SHP77 treated with DMSO at 0.1 percent for 48 hours (cell line): ENCODE data around the gene MRTFB.
"Not testable (repeated sequence)": the region's sequence is repeated elsewhere in the genome, so short reads cannot be mapped to it uniquely, and the experiment has no call there.

Source experiments
- DNase-seq: peaks from one replicate; lab custom pipeline; 2025; lab: John Stamatoyannopoulos, UW

MRTFB gene

DNA sequence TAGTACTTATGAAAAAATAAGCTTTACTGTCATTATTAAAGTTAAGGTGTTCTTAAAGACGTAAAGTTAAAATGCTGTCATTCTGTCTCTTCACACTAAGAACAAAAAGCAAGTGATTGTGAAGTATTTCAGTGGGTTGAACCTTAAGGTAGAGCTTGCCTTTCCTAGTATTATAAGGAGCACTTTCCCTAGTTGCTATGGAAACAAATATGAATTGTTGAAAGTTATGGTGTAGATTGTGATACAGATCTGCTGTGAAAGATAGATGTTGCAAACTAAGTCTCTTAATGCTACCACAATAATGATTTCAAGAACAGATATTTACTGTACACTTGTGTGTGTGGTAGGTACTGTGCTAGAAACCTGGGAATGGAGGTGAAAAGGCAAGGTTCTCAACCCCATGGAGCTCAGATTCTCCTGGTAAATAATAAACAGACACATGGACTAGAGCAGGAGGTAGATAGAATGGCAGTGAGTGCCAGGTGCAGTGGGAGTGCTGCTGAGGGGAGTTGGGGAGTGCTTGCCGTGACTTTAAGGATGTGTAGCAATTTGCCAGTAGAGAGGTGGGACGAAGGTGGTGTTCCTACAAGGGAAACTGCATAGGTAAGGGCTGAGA, 34.7 kb downstream of the MRTFB start:
- no peak for DNase-seq

DNA sequence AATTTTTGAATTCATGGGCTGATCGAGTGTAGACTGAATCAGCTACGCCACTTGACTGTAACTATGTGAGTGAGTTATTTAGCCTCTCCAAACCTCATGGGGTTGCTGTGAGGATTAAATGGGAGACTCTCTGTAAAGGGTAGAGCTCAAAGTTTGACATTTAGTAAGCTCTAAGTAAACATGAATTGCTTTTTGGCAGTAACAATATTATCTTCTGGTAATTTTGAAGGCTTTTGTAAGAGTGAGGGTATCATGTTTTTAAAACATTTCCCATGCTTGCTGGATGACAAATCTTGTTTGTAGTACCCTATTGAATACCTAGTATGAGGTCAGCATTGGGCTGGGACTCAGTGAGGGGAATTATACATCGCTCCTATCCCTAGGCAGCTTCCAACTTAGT, 35.3 kb downstream of the MRTFB start:
- DNase-seq = no peak

DNA sequence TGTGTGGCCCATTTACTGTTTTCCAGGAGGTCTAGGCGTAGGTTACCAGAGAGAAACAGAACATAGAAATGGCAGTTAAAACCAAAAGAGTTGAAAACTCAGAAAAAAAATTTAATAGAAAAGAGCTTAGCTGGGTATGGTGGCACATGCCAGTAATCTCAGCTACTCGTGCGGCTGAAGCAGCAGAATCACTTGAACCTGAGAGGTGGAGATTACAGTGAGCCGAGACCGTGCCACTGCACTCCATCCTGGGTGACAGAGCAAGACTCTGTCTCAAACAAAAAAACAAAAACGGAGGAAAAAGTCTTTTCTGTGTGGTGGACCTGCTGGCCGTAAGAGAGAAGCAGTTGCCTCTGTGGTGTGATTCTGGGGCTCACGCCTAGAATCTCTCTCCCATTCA, 35.8 kb downstream of the MRTFB start:
- DNase-seq = no peak

DNA sequence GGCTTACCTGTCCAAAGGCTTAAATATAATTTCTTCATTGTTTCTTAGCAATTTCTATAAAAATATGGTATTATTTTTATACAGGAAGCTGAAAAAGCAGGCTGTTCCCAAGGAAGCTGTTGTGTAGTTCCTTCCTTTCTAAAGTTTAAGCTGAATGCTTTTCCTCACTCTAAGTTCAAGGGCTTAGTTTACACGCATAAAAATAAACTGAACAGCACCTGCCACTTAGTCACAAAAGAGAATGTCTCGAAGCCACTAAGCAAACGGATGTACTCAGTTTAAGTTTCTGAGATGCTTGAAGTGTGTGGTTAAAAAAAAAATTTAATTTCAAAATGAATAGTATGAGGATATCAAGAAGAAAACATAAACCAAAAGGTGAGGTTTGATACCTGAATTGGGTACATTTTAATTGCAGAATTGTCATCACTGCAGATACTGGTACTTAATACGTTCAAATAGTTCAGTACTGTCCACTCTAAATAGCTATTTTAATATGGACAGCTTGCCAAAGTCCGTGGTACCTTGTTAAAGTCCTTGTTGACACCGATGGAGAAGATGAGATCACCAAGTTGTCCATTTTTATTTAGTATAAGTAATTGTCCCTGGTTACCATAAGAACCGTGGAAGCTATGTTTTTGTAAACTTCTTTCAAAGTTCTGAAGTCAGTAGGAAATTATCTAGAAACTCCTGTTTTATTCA, 38.1 kb downstream of the MRTFB start:
- no peak for DNase-seq

DNA sequence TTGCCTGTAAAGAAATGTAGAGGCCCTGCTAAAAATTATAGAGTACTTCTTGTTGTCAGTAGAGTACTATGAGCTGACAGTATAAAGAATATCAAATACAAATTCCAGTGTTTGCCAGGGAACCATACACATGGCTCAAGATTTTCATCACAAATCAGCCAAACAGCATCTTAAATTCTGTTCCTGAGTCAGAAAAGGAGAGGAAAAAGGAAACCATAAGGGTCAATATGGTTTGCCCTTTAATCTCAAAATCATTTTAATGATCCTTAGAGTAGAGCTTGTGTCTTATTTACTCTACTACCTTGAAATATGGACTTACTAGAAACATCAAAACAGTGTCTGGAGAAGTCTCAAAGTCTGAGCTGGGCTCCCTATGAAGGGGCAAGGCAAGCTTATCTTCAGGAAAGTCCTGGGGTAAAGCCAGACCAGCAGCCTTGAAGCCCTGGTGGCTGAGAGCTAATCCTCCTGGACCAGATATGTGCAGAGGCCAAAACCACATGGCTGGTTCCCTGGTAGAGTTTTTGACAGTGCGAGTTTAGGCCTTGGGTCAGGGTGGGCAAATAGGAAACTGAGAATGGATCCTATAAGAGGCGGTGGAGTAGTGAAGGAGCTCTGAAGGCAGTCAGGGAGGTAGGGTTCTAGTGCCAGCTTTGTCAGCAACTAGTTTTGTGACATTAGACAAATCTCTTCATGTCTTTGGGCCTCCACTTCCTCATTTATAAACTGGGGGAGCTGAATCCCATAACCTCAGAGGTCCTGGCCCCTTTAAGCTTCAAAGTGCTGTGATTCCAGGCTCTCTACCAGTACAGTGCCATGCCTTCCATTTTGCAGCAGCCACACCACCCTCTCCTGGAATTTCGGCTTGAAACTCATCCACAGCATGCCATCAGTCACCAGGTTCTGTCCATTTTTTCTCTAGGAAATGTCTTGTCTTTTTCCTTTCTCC, 38.9 kb downstream of the MRTFB start:
- DNase-seq = no peak

DNA sequence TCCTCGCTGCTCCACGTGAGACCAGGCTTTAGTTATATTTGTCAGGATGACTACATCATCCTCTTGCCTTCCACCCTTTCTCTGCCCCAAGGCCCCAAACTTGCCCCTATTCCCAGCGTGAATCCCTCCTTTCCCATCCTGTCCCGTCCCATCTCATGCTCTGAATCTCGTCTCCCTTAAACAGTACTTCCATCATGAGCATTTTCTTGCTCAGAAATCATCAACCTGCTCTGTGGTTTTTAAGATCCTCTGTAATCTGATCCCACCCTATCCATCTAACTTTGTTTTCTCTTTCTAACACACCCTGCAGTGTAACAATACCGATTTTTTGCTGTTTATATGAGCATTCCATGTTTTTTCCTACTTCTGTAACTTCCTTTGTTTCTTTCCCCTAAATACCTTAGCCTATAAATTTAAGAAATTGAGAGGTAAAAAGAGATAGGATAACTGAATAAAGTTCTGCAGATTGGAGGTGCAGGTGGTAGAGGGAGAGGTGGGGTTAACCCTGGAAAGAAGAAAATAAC, 39.7 kb downstream of the MRTFB start:
- DNase-seq = no peak

DNA sequence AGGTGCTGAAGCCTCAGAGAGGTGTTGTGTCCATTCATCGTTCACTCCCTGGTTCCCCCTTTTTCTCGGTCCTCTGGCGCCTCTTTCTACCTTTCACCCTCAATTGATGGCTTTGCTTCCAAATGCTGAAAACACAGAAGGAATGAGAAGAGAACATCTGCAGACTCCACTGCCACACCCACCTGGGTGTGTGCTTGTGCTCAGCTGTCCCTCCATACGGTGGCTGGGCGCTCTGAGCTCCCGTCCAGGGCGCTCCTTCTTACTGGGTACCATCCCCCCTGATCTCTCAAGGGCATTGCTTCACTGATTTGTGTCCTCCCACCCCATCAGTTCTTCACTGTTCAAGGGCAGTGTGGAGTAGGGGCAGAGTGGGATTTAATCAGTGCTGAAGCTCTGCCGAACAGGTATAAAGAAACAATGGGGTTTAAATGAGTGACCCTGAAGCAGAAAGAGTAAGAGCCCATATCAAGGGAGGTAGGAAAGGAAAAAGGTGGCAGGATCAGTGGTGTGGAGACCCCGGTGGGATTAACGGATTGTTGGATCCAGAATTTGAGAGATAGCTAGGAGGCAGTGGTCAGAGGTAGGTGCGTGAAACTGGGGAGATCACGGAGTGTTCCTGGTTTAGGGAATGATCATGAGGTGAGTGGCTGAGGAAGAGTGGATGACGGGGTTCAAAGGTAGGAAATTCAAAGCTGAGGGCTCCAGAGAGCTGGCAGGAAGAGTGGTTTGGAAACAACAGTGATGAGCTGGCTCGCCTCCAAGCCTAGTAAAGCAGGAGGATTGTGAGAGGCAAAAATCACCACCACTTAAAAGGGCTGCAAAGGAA, 40.8 kb downstream of the MRTFB start:
- no peak for DNase-seq

DNA sequence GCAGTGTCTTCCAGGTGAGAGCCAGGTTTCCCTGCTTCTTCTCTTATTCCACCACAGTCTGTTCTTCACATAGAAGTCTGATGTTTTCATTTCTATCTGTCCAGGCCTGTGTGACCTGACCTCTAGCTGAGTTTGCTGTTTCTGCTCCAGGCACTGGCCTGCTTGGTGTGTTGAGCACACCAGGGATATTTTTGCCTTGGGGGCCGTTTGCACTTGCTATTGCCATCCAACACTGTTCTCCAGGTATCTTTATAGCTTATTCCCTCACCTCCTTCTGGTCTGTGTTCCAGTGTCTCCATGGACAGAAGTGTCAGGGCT, 41.4 kb downstream of the MRTFB start:
- DNase-seq = no peak

DNA sequence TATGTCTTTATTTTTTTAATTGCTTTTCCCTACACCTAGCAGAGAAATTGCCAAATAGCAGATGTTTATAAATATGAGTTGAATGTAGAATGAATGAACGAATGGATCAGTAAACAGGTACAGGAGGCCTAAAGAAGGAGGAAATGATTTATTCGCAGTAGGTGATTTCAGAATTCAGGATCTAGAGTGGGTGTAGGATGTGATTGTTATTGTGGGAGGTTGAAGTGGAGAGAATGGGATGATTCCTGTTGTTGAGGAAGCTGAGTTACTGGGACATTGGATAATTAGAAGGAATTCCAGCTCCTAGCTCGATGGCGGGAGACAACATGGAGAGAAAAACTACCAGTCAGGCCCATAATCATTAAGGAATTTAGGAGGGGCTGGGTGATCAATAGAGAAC, 42.2 kb downstream of the MRTFB start:
- DNase-seq = no peak

DNA sequence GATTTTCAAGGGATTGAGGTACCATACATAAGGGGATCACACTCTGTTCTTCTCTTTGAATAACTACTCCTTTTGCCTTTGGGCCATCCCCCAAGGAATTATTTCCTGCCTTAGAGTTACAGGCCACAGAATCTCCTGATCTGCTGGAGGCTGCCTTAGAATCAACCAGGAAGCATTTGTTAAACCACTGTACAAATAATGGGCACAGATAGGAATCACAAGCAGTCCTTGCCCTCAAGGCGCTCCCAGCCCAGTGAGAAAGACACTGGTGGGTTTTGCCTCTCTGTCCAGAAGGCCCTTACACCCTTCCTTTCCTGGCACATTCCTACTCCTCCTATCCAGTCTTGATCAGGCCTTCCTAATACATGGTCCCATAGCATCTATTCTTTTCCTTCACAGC, 45.9 kb downstream of the MRTFB start:
- no peak for DNase-seq

DNA sequence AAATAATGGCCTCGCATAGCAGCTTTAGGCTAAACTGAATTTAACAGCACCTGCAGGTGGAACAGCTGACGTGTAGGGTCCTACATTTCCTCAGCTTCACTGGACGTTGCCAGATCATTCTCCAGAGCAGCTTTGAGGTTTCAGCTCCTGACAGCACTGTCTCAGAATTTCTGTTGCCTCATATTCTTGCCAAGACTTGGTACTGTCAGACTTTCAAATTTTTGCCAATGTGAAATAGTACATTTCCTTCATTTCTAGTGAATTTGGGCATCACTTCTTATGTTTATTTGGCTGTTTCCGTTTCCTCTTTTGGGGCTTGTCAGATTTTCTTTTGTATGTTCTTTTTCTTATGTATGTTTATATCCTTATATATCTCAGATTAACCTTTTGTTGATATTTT, 48.7 kb downstream of the MRTFB start:
- no peak for DNase-seq

DNA sequence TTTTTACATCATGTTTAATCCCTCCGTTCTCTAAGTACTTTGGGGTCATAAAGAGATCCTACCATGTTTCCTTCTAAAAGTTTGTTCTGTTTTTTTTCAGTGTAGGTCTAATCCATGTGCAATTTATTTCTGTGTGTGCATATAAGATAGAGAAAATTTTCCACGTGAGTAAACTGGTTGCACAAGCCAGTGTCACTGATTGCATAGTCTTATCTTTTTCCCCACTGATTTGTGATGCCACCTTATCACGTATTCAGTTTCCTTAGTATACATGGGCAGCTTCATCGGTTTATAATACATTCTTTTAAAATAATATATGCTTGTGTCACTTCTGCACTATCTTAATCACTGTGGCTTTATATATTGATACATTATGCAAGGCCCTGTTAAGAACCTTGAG, 49.2 kb downstream of the MRTFB start:
- DNase-seq = no peak

DNA sequence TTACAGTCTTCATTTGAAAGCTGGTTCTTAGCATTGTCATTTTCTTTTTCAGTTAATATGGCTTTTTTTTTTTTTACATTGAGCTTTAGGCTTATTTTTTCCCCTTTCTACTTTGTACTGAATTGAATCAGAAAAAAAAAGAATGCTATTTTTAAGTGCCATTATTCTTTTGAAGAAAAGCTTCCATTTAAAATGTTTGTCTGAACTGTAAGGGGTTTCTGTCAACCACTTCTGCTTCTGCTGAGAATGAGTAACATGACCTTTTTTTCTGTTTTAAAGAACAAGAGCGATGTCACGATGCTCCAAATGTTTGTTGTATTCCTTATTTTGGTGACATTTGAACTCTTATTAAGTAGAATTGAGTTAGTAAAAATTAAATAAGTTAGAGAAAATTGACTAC, 50.0 kb downstream of the MRTFB start:
- DNase-seq = no peak

DNA sequence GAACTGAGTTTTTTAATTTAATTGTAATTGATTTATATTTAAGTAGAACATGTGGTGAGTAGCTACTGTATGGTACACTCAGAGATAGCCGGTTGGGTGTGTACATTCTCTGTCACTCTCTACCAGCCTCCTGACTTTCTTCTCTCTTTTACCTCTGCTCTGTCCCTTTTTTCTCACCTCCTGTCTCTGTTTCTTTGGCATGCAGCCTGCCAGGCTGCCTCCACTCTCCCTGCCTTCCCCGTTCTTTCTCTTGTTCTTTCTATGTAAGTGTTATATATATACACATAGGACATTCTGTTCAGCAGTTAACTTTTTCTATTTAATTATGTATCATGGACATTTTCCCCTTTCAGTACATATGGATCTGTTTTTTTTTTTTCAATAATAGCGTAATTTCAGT, 50.8 kb downstream of the MRTFB start:
- DNase-seq = no peak

DNA sequence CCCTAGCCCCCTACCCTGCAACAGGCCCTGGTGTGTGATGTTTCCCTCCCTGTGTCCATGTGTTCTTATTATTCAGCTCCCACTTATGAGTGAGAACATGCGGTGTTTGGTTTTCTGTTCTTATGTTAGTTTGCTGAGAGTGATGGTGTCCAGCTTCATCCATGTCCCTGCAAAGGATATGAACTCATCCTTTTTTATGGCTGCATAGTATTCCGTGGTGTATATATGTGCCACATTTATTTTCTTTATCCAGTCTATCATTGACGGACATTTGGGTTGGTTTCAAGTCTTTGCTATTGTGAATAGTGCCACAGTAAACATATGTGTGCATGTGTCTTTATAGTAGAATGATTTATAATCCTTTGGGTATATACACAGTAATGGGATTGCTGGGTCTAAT, 51.3 kb downstream of the MRTFB start:
- DNase-seq = not testable (repeated sequence)

DNA sequence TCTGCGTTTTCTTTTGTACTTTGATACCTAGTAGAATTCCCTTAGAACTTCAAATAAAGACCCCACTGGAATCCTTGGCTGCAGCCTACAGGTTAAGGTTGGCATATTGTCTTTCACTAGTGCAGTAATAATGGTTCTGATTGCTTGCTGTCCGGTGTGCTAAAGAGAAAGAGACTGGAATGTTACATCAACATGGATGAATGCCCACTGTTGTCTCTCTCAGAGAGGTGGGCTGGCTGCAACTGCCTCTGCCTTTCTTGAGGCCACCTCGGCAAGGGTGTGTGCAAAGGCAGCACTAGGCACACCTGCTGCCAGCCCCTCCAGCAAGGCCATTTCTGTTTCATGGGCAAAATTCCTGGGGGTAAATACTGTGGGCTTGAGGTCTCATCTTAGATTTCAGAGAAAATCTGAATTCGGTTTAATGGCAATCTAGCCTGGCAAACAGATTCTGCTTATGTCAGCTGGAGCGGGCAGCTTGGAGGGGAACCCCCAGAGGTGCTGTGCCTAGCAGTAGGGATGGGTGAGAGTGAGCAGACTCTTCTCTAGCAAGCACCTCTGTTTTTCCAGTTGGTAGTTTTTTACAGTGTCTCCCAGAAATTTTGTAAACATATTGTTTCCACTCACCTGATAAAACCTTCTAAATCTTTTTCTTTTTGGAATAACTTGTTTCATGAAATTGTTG, 54.0 kb downstream of the MRTFB start:
- DNase-seq = no peak

DNA sequence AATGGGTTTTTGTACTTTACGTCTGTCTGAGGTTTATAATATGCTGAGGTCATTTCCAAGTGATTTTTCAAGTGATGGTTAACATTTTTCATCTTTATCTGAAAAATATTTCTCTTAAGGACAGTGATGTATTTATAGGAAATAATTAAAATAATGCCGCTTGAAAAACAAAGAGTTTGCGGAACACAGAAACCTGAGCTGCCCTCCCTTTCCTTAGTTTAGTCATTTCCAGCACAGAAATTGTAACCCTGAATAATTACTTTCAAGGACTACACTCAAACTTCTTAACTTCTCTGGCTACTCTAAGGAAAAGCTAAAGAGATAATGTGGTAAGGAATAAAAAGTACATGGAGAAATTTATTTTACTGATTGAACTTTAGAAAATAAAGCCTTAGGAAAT, 54.6 kb downstream of the MRTFB start:
- no peak for DNase-seq

DNA sequence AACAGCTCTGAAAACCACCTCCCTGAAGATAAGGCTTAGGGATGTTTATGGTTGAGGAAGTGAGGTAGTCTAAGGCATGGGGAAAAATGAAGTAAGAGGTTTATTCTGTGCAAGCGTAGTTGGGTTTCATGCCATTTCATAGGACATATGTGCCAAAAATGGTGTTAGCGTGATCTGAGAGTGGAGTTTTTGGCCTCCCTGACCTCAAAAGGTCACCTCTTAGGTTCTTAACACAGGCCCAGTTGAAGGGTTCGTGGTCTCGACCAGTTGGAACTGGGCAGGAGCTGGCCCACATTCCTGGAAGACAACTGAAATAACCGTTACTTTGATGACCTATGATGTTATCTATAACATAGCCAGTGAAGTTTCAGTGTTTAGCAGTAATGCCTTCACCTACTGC, 57.0 kb downstream of the MRTFB start:
- DNase-seq = no peak

DNA sequence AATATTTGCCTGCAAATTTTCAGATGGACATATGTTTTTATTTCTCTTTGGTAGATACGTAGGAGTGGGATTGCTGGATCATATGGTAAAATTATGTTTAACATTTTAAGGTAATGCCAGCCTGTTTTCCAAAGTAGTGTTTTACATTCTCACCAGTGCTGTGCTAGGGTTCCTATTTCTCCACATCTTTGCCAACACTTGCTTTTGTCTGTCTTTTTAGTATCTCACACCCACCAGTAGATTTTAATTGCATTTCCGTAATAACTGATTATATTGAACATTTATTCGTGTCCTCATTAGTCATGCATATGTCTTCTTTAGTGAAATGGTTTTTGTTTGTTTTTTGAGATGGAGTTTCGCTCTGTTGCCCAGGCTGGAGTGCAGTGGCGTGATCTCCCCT, 58.4 kb downstream of the MRTFB start:
- no peak for DNase-seq

DNA sequence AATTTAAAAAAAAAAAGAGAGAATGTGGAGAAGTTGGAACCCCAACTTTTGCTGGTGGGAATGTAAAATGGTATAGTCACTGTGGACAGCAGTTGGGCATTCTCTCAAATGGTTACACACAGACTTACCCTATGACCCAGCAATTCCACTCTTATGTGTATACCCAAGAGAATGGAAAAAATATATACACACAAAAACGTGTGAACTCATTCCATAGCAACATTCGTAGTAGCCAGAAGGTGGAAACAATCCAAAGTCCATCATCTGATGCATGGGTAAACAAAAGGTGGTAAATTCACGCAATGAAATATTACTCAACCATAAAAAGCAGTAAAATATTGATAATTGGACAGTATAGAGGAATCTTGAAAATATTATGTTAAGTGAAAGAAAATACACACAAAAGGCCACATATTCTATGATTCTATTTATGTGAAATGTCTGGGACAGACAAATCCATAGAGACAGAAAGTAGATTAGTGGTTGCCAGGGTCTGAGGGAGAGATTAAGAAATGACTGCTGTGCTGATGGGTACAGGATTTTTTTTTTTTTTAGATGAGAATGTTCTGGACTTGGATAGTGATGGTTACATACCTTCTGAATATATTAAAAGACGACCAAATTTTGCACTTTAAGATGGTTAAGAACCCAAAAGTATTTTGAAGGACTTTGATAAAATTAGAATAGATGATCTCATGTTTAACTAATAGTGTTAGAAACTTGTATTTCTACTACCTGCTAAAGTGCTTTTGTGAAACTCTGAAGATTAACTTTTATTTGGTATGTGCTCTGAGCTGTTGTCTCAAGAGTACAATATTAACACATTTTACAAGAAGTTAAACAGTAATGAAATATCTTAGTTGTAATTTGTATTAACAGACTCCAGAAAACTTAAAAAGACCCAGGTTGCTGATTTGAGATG, 60.9 kb downstream of the MRTFB start:
- no peak for DNase-seq

DNA sequence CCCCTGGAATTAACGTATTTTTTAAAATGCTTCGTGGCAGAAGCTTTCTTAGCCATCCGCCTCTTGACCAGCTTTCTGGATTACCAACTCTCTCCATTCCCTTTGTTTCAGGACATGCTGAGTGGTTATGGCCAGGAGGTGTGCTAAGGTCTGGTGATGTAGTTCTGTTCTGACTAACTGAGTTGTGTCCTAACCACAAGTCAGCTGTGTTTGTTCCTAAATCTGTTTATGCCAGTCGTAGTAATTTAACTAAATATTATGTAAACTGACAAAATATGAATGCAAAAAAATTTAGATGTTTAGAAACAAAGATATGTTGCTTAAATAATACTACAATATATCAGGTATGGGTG, 61.6 kb downstream of the MRTFB start:
- no peak for DNase-seq
